GM21515 (cell line): ENCODE measurements around the gene COL4A1.

Source experiments
- ATAC-seq: cut with Tn5 transposase; IDR thresholded peaks from one replicate; pipeline ENCODE4 v1.9.1; 2021; ENCODE audit not compliant: unreplicated experiment

COL4A1 gene

DNA sequence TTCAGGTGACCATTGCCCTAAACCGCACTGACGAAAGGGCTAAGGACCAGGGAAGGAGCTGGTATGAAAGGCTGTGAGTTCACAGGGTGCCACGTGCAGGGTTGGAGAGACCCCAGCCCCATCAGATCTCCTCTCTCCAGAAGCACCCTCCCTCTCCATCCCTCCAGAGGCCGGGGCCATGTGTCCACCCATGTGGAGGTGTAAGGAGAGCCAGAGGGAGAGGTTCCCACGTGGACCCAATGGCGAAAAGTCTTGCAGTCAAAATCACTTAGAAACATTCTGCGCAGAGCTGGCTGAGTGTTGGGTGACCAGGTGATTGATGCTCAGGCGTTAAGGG lies 168.3 kb downstream of the COL4A1 start:
- no peak for ATAC-seq

DNA sequence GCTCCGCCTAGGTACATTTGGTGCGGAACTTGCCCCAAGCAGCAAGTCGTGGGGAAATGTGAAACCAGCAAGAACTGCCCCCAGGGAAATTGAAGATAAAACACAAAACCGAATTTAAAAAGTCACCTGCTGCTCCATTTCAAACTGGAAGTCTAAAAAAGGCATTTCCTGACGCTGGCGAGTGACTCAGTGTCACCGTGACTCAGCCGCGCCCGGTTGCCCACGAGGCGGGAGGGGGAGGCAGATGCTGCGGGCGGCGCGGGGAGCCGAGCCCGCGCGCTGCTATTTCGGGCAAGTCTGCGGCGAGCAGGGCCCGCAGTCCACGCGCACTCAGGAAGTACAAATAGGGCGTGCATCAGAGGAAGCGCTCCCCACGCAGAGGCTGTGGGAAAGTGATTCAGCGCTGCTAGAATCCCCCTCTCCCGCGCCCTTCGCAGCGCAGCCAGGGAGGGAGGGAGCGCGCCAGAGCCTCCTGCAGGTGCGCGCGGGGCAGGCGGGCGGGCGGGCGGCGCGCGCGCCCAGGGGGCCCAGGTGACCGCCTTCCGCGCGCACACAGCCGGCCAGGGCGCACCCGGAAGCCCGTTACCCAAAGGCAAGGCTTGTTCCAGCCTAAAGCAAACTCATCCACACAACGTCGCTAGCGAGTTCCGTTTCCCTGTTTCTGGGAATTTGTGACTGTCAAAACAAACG lies 168.8 kb downstream of the COL4A1 start:
- peak; percentile 51 for ATAC-seq

DNA sequence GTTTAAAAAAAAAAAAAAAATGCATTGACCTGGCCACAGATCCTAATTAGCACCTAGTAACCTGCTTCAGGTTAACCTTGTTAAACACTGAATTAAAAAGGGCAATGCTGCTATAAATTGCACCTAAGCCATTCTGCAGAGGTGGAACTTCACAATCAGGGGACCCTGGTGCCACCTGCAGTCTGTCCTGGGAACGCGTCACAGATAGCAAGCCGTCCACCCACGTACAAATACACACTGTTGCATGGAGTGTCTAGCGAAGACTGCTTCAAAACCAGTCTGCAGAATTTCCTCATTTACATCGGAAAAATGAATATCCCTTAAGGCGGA lies 169.3 kb downstream of the COL4A1 start:
- ATAC-seq, result peak; percentile 87

DNA sequence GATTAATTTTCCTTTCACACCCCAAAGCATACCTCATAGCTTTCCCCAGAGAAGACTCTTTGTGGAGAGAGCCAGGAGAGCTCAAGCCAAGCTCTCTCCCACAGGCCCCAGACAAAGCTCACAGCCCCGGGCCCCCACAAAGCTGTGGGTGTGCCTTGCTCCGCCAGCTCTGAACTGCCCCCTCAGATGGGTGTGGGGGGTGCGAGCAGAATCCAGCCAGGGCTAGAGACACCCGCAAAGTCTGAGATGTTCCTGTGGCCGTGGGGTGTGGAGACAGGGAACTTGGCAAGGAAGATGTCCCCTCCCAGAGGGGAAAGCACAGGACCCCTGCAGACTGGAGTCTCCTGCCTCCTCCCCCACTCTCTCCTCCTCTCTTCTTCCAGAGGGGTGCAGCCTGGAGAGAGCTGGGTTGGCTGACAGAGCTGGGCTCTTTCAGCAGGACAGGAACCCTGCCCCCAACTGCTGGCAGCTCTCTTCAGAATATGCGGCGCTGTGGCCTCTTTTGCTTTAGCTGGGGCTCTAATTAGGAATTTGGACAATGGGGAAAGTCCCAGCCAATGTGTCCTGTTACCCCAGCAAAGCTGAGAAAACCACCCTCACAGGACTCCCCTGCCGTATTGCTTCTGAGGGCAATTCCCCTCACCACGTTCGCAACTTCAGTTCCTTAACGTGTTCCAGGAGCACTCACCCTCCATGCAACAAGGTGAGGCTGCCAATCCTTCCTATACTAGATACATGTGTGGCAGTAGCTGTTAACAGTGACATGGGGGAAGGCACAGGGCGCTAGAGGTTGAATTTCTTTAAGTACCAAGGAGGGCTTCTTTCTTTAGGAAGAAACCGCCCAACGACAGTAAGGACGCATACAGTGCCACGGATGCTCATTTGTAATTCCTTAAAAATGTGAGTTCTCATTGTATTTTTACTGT lies 170.0 kb downstream of the COL4A1 start:
- no peak for ATAC-seq

DNA sequence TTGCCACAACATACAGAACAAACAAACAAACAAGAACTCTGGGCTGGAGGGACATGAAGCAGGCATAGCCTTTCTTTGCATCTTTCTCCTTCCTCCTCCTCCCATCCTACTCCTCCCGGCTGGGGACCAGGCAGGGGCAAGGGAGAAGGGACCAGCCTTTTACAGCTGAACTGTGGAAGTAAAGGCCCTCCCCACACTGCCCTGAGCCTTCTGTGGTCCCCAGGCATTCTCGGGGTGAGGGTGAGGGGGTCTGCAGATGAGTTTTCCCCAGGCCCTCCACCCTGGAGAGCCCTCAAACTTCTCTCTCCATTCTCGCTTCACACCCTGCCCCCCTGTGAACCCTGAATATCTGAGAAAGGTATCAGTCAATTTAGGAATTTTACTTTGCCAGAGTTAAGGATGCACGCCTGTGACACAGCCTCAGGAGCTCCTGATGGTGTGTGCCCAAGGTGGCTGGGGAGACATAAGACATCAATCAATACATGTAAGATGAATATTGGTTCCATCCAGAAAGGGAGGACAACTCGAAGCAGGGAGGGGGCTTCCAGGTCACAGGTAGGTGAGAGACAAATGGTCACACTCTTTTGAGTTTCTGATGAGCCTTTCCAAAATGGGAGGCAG lies 170.9 kb downstream of the COL4A1 start:
- ATAC-seq, result no peak

DNA sequence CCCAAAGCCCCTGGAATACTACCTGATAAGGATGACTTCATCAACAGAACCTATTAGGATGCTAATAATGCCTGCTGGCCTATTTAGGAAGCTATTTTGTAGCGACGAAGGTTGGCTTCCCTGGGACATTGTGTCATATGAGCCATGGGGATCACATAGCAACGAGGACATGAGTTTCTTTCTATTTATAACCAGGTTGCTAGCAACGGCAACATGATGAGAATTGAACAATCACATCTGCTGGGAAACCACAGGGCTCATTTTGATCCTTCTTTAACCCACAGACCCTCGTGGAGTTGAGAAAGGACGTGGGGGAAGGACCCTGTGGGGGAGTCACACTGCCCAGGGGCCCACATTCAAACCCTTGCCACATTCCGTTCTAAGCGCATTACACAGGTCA lies 172.2 kb downstream of the COL4A1 start:
- ATAC-seq, result no peak

DNA sequence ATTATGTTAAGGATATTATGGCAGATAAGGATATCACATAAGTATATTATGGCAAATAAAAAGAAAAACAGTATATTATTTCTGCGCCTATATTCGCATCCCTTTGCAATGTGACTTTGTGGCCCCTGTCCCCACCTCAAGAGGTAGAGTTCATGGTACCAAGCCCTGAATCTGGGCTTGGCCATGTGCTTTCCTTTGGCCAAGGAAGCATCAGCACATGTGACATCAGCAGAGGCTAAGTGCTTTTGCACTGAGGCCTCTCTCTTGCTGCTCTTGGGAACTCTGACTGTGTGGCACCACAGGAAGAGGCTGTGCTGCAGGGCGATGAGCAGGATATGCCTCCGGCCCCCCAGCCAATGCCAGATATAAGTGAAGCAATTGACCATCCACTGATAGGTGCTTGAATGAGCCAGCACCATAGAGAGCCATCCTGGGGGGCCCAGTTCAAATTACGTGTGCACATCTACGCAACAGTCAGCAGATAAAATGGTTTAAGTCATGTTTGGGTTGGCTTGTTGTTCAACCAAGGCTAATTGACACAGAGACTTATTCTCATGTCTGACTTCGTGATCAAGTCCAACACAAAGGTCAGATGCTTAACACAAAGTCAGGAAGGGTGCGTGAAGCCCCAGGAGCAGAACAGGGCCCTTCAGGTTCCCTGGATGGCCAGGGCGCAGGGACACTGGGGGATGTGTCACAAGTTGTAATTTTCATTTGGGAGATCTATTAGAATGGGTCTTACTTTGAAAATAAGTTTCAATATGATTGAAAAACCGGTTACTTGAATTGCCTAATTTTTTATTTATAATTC lies 173.3 kb downstream of the COL4A1 start:
- ATAC-seq, result no peak

DNA sequence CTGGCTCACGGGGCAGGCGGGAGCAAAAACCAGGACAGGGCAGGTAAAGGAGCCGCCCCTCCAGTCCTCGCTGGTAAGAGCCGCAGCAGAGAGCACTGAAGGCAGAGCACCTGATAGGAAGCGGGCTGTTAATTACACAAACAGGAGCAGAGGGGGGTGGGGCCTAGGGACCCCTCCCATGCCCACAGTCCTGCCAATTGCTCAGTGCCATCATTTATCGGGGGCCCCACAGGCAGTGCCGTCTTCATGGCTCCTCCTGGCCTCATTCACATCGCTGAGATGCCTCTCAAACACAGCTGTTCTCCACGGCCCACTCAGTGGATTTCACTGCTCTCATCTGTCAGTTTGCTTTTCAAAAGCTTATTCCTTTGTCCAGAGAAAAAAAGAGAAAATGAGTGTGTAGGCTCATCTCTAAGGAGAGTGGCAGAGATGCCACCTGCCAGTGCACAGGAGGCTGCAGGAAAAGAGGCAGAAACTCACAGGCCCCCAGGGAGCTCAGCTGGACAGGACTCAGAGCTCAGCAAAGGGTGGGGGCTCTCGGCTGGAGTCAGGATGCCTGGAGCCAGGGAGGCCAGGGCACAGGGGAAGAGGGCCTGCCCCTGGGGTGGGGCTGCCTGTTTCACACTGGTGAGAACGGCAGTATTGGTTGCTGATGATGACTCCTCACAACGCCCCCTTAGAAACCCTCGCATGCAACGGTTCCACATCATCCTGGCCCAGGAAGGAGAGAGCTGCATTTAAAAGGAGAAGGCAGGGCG lies 174.6 kb downstream of the COL4A1 start:
- no peak for ATAC-seq

DNA sequence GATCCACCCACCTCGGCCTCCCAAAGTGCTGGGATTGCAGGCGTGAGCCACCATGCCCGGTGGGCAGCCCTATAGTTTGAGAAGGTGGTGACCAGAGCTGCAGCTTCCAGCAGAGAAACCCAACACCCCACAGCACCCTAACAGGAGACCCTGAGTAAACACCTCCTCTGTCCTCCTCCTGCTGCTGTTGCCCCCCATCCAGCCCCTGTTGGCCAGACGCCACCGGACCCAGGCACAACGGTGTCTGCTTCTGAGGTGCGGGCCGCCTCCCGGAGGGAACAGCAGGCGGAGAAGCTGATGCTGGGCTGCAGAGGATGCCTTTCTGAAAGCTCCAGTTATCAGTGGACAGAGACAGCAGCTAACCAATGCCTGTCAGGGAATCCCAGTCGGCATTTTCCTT lies 175.5 kb downstream of the COL4A1 start:
- no peak for ATAC-seq

DNA sequence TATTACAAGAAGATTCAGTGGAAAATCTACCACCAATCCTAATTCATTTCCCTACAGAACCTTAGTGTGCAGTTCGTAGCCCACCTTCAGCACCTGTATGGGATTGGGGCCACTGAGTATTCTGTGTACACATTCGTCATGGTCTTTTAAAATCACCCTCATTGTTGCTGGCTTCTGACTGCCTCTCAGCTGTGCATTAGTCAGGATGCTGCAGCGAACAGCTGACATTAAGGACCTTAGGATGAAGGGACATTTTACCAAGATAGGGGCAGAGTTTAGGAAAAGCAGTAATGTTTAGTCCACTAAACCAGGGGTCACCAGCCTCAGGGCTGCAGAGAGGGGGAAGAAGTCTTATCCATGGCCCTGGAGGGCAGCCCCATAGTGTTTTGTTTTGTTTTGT lies 176.5 kb downstream of the COL4A1 start:
- ATAC-seq, result no peak

DNA sequence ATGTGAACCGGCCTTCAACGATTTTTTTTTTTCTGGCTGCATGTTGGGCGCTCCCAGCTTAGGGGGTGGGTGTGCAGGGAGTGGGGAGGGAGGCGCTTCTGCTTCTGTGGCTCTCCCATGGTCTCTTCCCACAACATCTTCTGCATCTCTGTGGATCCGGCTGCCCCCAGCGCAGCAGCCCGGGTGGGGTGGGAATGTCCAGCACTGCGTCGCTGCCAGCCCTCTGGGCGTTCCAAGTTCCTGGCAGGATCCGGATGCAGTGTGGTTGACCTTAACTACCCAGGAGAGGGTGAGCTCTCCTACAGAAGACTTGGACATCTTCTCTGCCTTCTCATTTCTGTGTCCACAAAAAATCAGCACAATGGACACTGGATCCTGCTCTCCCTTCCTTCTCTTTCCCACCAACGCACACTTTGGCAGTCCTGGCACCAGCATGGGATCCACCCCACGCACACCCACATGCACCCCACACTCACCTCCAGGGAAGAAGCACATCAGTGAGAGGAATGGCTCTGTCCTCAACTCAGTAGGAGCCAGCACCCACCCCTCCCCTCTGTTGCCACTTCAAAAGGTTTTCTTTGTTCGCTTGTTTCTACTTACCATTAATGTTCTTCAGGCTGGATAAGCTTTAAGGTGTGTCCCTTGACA lies 177.3 kb downstream of the COL4A1 start:
- ATAC-seq, result no peak

DNA sequence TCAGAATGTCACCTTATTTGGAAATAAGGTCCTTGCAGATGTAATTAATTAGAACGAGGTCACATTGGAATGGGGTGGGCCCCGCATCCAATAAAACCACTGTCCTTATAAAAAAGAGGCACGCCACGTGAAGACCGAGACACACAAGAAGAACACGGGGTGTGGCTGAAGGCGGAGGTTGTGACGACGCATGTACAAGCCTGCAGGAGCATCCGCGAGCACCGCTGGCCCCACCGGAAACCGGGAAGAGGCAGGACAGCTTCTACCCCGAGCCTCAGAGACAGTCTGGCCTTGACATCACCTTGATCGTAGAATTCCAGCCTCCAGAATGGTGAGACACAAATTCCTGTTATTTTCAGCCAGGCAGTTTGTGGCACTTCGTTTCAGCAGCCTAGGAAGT lies 177.9 kb downstream of the COL4A1 start:
- no peak for ATAC-seq

DNA sequence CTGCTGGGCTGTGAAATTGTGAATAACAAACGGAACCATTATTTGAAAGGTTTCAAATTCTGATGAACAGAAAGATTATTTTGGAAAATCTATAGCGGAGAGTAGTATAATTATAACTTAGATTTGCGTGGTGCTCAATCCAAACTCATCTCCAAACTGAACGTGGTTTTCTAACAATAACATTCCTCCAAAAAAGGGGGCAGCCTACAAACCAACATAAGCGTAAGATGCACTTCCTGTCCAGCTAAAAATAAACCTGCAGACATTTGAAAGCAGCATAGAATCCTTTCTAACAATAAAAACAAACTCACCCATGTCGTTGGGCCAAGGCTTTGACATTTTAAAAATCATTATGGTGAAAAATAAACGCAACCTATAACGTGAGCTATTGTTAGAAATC lies 178.4 kb downstream of the COL4A1 start:
- ATAC-seq, result no peak

DNA sequence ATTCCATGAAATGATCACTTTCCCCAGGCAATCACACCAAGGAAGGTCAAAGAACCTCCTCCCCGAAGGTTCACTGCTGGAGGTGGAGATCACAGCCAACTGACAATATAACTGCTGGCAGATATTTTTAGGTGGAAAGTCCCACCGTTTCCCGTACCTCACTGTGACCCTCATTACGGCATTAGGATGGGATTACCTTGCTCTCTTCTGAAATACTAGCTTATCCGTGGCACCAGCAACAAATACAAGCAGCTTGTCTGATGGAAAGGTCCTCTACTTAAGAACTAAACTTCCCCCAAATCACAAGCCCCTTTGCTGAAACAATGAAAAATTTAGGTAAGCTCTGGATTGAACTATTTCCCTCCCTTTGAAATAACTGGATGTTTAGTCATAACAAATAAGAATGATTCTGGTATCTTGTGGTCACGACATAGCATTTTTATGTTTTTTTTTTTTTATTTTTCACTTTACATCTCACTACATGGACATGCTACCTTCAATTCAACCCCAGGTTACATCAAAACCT lies 178.9 kb downstream of the COL4A1 start:
- ATAC-seq, result no peak

DNA sequence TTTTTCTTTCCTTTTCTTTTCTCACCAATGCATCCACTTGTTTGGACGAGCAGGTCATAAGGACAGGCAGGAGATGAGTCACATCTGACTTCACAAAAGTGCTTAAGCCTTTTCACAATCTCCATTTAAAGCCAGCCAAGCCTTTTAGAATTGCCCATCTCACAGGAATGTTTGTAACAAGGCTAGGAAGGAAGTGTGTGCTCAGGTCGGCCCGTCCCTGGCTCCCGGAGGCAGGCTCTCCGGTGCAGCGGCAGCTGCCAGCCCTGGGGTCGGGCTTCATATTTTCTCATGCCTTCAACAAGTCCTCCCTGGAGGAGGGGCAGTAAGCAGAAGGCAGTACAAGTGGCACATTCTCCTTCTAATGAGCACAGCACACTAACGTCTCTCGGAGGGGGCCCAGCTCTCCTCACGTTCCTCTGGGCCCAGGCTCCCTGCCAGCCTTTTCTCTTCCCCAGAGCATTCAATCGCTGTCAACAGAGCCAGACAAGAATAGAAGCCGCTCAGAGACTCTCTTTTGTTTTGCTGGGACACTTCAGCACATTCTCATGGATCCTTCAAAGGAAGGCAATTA lies 180.5 kb downstream of the COL4A1 start:
- ATAC-seq, result no peak

DNA sequence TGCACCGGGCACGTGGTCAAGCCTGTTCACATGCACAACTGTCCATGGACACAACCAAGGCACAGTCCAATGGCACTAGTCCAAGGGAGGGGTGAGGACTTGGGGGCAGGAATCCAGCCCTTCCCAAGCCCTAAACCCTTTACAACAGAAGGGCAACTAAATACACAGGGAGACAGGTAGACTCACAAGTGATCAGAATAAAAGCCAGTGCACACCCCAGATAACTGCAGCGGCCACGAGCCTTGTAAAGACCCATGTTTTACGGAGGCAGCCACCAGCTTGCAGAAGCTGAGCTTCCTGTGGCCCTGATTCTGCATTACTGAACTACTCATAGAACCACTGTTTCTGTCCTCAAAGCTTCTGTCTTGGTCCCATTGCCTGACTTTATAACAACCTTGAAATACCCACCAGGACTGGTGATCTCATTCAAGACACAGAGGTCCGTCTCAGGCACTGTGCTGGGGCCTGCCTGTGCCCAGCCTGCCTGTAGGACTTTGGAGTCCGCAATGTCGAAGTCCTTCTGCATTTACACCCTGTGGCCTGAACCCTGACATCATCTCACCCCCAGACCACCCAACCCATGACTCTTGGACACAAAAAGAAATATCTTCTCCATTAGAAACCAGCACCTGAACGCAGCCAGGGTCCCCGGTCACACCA lies 181.2 kb downstream of the COL4A1 start:
- no peak for ATAC-seq

DNA sequence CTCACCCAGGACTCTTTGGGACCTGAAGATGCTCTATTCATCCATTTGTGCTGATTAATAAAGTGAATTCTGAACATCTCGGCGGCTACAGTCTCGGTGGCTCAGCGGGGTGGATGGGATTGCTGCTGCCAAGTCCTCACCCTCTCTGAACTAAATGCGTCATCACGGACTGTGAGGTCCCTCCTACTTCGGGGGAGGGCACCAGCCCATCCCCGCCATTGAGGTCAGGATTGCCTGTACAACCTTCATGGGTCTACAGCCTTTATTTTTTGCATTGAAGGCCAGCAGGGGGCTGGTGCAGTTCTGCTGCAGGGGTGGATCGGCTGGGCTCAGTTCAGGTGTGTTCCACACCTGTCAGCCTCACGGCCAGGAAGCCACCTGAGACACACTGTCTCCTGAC lies 181.8 kb downstream of the COL4A1 start:
- no peak for ATAC-seq

DNA sequence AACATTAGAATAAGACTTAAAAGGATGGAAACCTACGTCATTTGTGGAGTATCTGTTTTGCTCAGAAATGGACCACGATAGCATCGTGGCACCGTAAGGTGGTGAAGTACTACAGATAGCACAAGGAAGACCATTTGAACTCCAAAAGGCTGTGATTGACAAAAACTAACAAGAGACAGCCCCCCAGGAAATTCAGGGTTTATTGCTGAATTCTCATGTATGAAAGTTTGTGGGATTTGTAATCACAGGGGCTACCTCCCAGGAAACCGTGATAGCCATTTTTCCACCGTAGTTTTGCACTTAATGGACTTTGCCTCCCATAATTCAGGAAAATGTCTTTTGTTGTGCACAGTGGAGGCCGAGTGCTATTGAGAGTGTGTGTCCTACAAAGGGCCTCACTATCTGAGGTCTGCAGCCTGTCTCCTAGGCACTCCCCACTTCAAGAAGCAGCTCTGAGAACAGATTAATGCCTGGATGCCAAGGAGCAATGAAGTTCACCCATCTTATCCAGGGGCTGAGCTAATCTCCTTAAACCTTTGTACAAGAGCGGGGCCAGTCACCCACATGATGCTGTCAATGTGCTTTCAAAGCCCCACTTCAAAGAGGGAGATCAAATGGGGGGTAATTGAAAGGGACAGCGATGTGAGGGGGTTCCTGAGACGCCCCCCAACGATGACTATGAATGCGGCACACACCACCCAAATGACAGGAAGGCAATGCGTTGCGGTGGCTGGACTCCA lies 182.6 kb downstream of the COL4A1 start:
- no peak for ATAC-seq
